GM19035 (cell line): ENCODE measurements around the gene IGSF21.

Experiments
- ATAC-seq: cut with Tn5 transposase; IDR thresholded peaks from one replicate; pipeline ENCODE4 v1.9.1; 2021; ENCODE audit not compliant: unreplicated experiment

IGSF21 gene

GRCh38 chr1:18204575-18204974 lies 97.0 kb downstream of the IGSF21 start:
- no peak for ATAC-seq

DNA sequence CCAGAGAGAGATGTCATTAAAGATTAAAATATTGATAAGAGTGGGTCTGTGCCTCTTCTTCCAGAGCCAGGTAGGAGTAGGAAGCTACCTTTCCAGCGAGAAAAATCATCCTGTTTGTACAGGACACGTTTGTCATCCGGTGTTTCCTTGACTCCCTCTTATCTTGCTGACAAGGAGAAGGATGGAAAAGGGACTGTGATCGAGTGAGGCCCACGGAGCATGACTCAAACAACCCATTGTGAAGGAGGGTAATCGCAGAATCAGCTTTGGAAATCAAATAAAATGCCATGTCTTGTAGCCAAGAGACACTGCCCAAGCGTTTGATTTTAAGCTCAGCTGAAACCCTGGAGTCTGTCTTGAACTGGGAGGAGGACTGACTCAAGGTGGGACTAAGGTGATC lies 97.7 kb downstream of the IGSF21 start:
- no peak for ATAC-seq

DNA sequence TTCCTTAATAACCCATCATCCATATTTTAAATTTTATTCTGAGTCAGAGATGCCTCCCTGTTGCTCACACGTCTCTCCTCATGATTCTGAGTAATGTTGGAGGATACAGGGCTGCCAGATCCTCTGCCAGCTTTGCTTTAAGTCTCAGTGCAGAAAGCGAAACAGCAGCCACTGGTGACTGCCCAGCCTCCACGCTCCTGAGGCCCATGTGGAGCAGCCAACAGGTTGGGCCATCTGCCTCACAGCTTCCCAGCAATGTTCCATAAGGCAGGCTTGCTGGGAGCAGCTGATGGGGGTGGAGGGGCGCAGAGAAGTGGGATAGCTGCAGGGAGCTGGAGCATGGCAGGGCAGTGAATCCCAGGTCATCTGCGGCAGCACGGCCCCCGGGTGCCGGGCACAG lies 104.2 kb downstream of the IGSF21 start:
- no peak for ATAC-seq

- ATAC-seq, result no peak
These were observed 109.9 kb downstream of the IGSF21 start for GRCh38 chr1:18217398-18218043.

- ATAC-seq, result no peak
These were observed 122.0 kb downstream of the IGSF21 start for GRCh38 chr1:18229625-18230024.

- ATAC-seq, result no peak
These were observed 122.7 kb downstream of the IGSF21 start for GRCh38 chr1:18230321-18230720.

DNA sequence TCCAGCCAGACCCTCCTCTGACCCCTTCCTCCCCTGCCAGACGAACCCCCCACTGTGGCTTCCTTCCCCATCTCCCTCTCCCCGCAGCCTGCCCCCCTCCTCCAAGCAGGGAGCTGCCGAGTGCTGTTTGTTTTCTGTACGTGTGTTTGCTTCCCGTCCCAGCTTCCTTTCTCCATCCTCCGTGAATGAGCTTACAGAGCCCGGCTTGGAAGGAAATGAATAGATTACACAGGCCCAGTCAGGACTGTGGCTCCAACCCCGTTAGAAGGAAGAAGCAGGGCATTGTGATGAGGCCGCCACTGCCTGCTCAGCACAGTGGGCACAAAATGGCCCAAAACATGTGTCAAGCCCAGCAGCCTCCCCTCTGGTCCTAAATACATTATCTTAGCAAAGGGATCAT lies 123.2 kb downstream of the IGSF21 start:
- ATAC-seq, result no peak

- ATAC-seq, result no peak
These were observed 124.5 kb downstream of the IGSF21 start for GRCh38 chr1:18232052-18232451.

DNA sequence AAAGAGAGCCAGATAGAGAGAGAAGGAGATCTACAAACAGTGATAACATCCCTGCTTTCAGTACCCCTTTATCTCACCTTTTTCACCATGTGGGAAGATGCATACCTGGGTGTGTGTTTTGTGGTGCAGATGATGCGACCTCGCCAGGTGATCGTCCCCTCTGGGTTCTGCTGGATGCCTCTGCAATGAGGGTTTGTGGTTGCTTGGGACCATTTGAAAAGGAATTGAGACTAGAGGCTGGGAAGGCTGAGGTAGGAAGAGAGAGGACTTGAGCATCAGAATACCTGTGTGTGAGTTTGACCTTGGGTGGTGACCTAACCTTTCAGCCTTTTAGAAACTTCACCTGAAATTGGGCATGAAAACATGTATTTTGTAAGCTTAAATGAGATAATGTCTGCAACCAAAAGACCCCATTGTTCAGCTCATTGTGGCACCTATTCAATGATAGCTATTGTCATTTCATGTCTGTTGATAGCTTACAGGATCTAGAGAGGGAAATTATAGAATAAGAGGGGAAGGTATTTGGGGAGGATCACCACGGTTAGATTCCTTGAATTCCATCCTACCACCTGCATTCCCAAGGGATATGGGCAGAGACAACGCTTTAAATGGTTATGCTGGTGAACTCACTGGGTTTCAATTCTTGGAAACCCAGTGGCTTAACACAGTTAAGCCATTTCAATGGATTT lies 125.7 kb downstream of the IGSF21 start:
- no peak for ATAC-seq

GRCh38 chr1:18234790-18235242 lies 127.2 kb downstream of the IGSF21 start:
- no peak for ATAC-seq

DNA sequence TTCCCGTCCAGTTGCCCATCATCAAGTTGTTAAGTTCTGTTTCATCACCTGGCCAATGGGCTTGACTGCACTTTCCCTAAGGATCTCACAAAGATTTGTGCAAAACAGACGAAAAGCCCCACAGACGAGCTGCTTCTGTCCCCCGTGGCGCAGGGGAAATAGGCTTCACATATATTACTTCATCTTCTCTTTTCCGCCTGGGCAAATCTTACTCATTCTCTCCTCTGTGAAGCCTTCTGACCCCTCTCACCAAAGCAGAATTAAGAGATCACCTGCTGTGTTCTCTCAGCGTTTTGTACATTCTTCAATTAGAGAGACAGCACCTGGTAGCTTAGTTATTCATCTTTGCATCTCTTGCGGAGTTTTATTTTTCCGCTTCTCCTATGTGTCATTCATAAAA lies 129.8 kb downstream of the IGSF21 start:
- ATAC-seq, result no peak

DNA sequence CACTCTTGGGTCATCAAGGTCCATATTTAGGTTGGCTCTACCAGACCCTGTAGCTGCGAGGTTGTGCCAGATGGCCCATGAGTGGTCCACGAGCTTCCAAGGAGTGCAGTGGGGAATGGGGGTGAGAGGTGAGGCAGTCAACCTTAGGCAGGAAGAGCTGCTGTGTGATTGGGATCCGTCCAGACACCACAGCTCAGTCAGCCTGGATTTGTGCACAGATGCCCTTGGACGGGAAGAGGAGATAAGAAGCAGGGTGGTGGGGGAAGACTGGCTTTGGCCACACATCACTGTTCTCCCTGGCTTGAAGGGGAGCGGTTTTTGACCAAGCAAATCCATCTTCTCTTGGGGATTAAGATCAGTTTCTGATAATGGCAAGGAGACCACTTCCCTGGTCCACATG lies 130.6 kb downstream of the IGSF21 start:
- no peak for ATAC-seq

DNA sequence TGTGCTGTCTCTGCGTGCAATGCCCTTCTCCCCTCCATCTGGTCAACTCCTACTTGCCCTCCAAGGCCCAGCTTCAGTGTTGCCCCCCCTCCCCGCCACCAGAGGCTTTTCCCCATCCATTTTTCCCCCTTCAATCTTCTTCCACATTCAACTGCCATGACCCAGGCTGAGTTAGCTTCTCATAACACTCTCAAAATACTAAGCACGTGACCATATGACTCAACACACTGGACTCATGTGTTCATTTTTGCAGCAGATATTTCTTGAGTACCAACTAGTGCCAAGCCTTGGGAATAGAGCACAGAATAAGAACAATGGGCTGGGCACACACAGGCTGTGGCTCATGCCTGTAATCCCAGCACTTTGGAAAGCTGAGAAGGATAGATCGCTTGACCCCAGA lies 132.1 kb downstream of the IGSF21 start:
- no peak for ATAC-seq

GRCh38 chr1:18240906-18241305 lies 133.3 kb downstream of the IGSF21 start:
- no peak for ATAC-seq

GRCh38 chr1:18241891-18242290 lies 134.3 kb downstream of the IGSF21 start:
- no peak for ATAC-seq

GRCh38 chr1:18243503-18244175 lies 136.0 kb downstream of the IGSF21 start:
- ATAC-seq, result no peak

GRCh38 chr1:18244762-18245161 lies 137.2 kb downstream of the IGSF21 start:
- no peak for ATAC-seq

DNA sequence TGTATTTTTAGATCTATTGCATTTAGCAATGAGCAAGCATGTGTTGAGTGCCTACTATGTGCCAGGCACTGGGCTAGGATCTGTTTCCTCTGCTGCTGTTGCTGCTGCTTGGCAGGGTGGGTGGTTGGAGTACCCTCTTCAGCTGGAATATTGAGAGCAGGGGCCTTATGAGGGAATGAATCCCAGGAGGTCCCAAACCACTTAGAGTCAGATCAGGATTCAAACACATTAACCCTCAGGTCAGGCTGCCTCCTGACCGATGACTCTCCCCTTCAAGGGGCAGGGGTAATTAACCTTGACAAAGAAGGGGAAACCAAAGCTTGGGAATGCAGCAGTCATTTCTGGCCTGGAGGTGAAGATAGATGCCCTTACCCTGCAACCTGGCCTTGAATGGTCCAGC lies 138.0 kb downstream of the IGSF21 start:
- ATAC-seq, result no peak

GRCh38 chr1:18246543-18246942 lies 138.9 kb downstream of the IGSF21 start:
- no peak for ATAC-seq

GRCh38 chr1:18247151-18247550 lies 139.6 kb downstream of the IGSF21 start:
- no peak for ATAC-seq

GRCh38 chr1:18249631-18250030 lies 142.0 kb downstream of the IGSF21 start:
- no peak for ATAC-seq

DNA sequence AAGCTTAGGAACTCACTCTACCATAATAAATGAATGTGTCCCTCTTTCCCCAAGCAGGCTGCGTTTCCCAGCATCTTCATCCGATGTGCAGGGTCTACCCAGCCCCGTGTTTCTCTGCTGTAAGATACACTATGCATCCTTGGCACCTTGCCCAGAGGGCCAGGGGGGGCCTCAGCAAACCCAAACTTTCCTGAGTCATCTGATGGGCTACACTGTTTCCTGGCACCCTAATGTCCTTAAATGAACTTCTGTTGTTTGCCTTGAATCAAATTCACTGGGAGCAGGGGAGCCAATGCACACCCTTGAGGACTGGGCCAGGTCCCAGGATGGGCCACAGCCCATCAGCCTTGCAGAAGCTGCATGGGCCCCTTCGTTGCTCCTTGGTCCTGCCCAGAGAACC lies 145.5 kb downstream of the IGSF21 start:
- ATAC-seq, result no peak
